CD14-positive monocyte (primary cell): ENCODE results near the gene KLF13. TPM values are rescaled to one million over a fixed set of nuclear protein-coding genes. Genes with fewer than 3 reads are reported as not detected.

Experiments used
- DNase-seq, 3 donors: peaks; one replicate each; pipeline ENCODE4 v3.0.0-alpha.2; 2011 to 2022
- H2AFZ ChIP-seq: 2 replicates; pipeline ENCODE4 v1.6.0; 2012; ENCODE audit warnings: mild to moderate bottlenecking, low read depth, low read length, inconsistent platforms; ENCODE audit not compliant: insufficient read depth, poor library complexity, severe bottlenecking
- H3K27ac ChIP-seq, 2 donors: 1 replicate in 1 of 2; 2 replicates in 1 of 2; pipeline ENCODE4 v1.5.1; 2012 to 2013; ENCODE audit warnings: low read length in 2 of 2, control low read depth in 1 of 2, inconsistent platforms in 1 of 2, low read depth in 1 of 2, mild to moderate bottlenecking in 1 of 2
- H3K27me3 ChIP-seq, 2 donors: one replicate each; pipeline versions ENCODE4 v1.6.0 to v1.6.1; 2011 to 2013; ENCODE audit warnings: low read length in 2 of 2; ENCODE audit not compliant: control insufficient read depth in 2 of 2, insufficient read depth in 2 of 2
- H3K36me3 ChIP-seq, 2 donors: replicated peaks in 1 of 2; 1 replicate in 1 of 2; 2 replicates in 1 of 2; pipeline versions ENCODE4 v1.5.1 to v1.6.1; 2012 to 2013; ENCODE audit warnings: low read length in 2 of 2, control low read depth in 1 of 2, inconsistent platforms in 1 of 2, mild to moderate bottlenecking in 1 of 2; ENCODE audit not compliant: insufficient read depth in 2 of 2, control insufficient read depth in 1 of 2
- H3K4me1 ChIP-seq, 2 donors: 1 replicate in 1 of 2; 2 replicates in 1 of 2; pipeline versions ENCODE4 v1.5.1 to v1.6.1; 2012 to 2013; ENCODE audit warnings: low read length in 2 of 2, control low read depth in 1 of 2, inconsistent platforms in 1 of 2, mild to moderate bottlenecking in 1 of 2, moderate library complexity in 1 of 2; ENCODE audit not compliant: insufficient read depth in 2 of 2, control insufficient read depth in 1 of 2
- H3K4me2 ChIP-seq: replicated peaks from 2 replicates; pipeline ENCODE3; 2012; ENCODE audit warnings: low read length, moderate library complexity, mild to moderate bottlenecking; ENCODE audit not compliant: poor library complexity, severe bottlenecking; ENCODE audit errors: extremely low read depth
- H3K4me3 ChIP-seq, 3 experiments: fragments of 200-600 bp in 1 of 3; sonication (generic) in 1 of 3; replicated peaks in 1 of 3; 1 replicate in 2 of 3; 2 replicates in 1 of 3; pipeline ENCODE4 v1.5.1; 2011 to 2013; ENCODE audit warnings: low read length in 3 of 3, mild to moderate bottlenecking in 3 of 3, control low read depth in 2 of 3, low read depth in 2 of 3, inconsistent platforms in 1 of 3, moderate library complexity in 1 of 3
- H3K79me2 ChIP-seq: 2 replicates; pipeline ENCODE4 v1.6.0; 2012; ENCODE audit warnings: mild to moderate bottlenecking, control low read depth, inconsistent platforms, low read length, moderate library complexity; ENCODE audit not compliant: insufficient read depth
- H3K9ac ChIP-seq: 2 replicates; pipeline ENCODE4 v1.6.0; 2017; ENCODE audit warnings: low read length, mild to moderate bottlenecking; ENCODE audit not compliant: insufficient read depth, poor library complexity, severe bottlenecking
- H3K9me3 ChIP-seq, 2 donors: replicated peaks in 1 of 2; 1 replicate in 1 of 2; 2 replicates in 1 of 2; pipeline versions ENCODE4 v1.5.1 to v1.6.1; 2012 to 2013; ENCODE audit warnings: low read length in 2 of 2, control low read depth in 1 of 2; ENCODE audit not compliant: control insufficient read depth in 1 of 2, insufficient read depth in 1 of 2
- H4K20me1 ChIP-seq: 2 replicates; pipeline ENCODE4 v1.6.0; 2012; ENCODE audit warnings: mild to moderate bottlenecking, low read length, control low read depth, moderate library complexity; ENCODE audit not compliant: insufficient read depth
- H3K27ac Mint-ChIP-seq, 7 donors: one replicate each; pipeline ENCODE4 v1.8.0; 2020; ENCODE audit warnings: mild to moderate bottlenecking in 7 of 7, mixed read lengths in 7 of 7, moderate library complexity in 6 of 7, inconsistent platforms in 2 of 7
- H3K27me3 Mint-ChIP-seq, 3 donors: one replicate each; pipeline ENCODE4 v1.8.0; 2021 to 2022; ENCODE audit warnings: low read depth in 3 of 3, mild to moderate bottlenecking in 3 of 3, mixed read lengths in 3 of 3, moderate library complexity in 3 of 3, inconsistent platforms in 1 of 3
- H3K36me3 Mint-ChIP-seq, 2 donors: one replicate each; pipeline ENCODE4 v1.8.0; 2020; ENCODE audit warnings: mixed read lengths in 2 of 2, inconsistent platforms in 1 of 2, mild to moderate bottlenecking in 1 of 2
- H3K4me1 Mint-ChIP-seq: one replicate; pipeline ENCODE4 v1.8.0; 2020; ENCODE audit warnings: mild to moderate bottlenecking, mixed read lengths
- H3K4me3 Mint-ChIP-seq, 2 donors: one replicate each; pipeline ENCODE4 v1.8.0; 2020; ENCODE audit warnings: mild to moderate bottlenecking in 2 of 2, mixed read lengths in 2 of 2, moderate library complexity in 1 of 2
- H3K9me3 Mint-ChIP-seq, 7 donors: one replicate each; pipeline ENCODE4 v1.8.0; 2020 to 2022; ENCODE audit warnings: mixed read lengths in 7 of 7, mild to moderate bottlenecking in 6 of 7, moderate library complexity in 6 of 7, inconsistent platforms in 2 of 7
- CTCF ChIP-seq: fragments of 200-600 bp; IDR thresholded peaks from one replicate; pipeline ENCODE4 v1.8.0; 2022; ENCODE audit warnings: antibody characterized with exemption, mild to moderate bottlenecking
- WGBS: methylation state at CpG from one replicate; pipeline ENCODE4 v1.1.5; 2013; ENCODE audit warnings: missing lambda C conversion rate; ENCODE audit not compliant: insufficient coverage; 5-methylcytosine and 5-hydroxymethylcytosine counted together
- intact Hi-C, 2 donors: fragments of 100-400 bp; cut with micrococcal nuclease; formaldehyde crosslinking; loops; one replicate each; pipeline versions ENCODE4 v1.15.0 to v1.15.1; 2023
- polyA plus RNA-seq, 3 donors: library from polyadenylated mRNA; depleted of rRNA in 1 of 3; unstranded in 2 of 3; stranded (reverse) in 1 of 3; fragments of 300-500 nt in 2 of 3; fragments of >200 nt in 1 of 3; fragmentation: Illumina TruSeq in 2 of 3; gene quantifications; 1 replicate in 2 of 3; 2 replicates in 1 of 3; pipeline ENCODE4 v1.2.3, GENCODE V29; 2012 to 2021

Gene KLF13
- polyA plus RNA-seq, 3 donors: 22.5 to 121 (median 28.0) TPM

- Histone ChIP-seq H3K9ac (no peak overlapping the region), H3K4me1 (peaks cover 31 to 42% of the 10 kb centered on the region in 2 donors), H3K79me2 (no peaks in the 10 kb centered on the region), H3K27me3 (no peaks in the 10 kb centered on the region), H3K36me3 (no peaks in the 10 kb centered on the region), H2AFZ (no peak overlapping the region), H3K4me3 (no peak overlapping the region), H4K20me1 (no peaks in the 10 kb centered on the region), H3K4me2 (no peak overlapping the region), H3K9me3 (no peaks in the 10 kb centered on the region), H3K27ac (no peak overlapping the region)
- TF ChIP-seq CTCF: no peak
- no peaks in the 10 kb centered on the region for H3K36me3 Mint-ChIP-seq
- peaks cover 2 to 3% (median 2%) of the 10 kb centered on the region in 3 donors for H3K27me3 Mint-ChIP-seq
- 97% methylated on average over 3 of the region's 6 CpGs for WGBS
- no peak overlapping the region for H3K4me3 Mint-ChIP-seq
- H3K9me3 Mint-ChIP-seq: peaks cover 0 to 3% (median 0%) of the 10 kb centered on the region in 7 donors
- peaks cover 59% of the 10 kb centered on the region for H3K4me1 Mint-ChIP-seq
- intact Hi-C loops: no loop called here
- DNase-seq: peak in 1 of 3 donors; percentile 3
- H3K27ac Mint-ChIP-seq: no peak overlapping the region
These were observed 48.6 kb upstream of the KLF13 start for GRCh38 chr15:31278061-31278445.

GRCh38 chr15:31278544-31279220 is 48.0 kb upstream of the KLF13 start:
- no peaks in the 10 kb centered on the region for H3K36me3 Mint-ChIP-seq
- Histone ChIP-seq H3K4me1 (peaks cover 24 to 36% of the 10 kb centered on the region in 2 donors), H3K79me2 (no peaks in the 10 kb centered on the region), H3K27ac (no peak overlapping the region), H3K36me3 (no peaks in the 10 kb centered on the region), H3K4me3 (no peak overlapping the region), H4K20me1 (no peaks in the 10 kb centered on the region), H3K9ac (no peak overlapping the region), H3K27me3 (no peaks in the 10 kb centered on the region), H3K9me3 (no peaks in the 10 kb centered on the region), H3K4me2 (no peak overlapping the region), H2AFZ (peak overlapping the region; percentile 19)
- TF ChIP-seq CTCF: no peak
- no peak overlapping the region for H3K4me3 Mint-ChIP-seq
- 95% methylated on average over 11 of the region's 18 CpGs for WGBS
- peaks cover 2 to 3% (median 2%) of the 10 kb centered on the region in 3 donors for H3K27me3 Mint-ChIP-seq
- intact Hi-C loops: no loop called here
- H3K4me1 Mint-ChIP-seq: peaks cover 52% of the 10 kb centered on the region
- peaks cover 0 to 3% (median 0%) of the 10 kb centered on the region in 7 donors for H3K9me3 Mint-ChIP-seq
- peak overlapping the region in 2 of 7 donors; percentile 18 to 73 for H3K27ac Mint-ChIP-seq
- DNase-seq: no peak
